Activated CD8-positive, alpha-beta memory T cell treated with anti-CD3 and anti-CD28 coated beads, Interleukin-2, amount 50 U/mL, for 1 hour (primary cell): ENCODE results near the gene MIP.
"Not testable (repeated sequence)": the region's sequence is repeated elsewhere in the genome, so short reads cannot be mapped to it uniquely, and the experiment has no call there.

Source experiments
- DNase-seq: peaks from one replicate; pipeline ENCODE4 v3.0.0-alpha.2; 2020; ENCODE audit errors: extremely low read depth

Gene MIP

GRCh38 chr12:56410768-56411167 lies 43.7 kb downstream of the MIP start:
- no peak for DNase-seq

GRCh38 chr12:56408799-56409417 lies 45.5 kb downstream of the MIP start:
- no peak for DNase-seq

GRCh38 chr12:56404227-56404626 lies 50.2 kb downstream of the MIP start:
- not testable (repeated sequence) for DNase-seq

DNA sequence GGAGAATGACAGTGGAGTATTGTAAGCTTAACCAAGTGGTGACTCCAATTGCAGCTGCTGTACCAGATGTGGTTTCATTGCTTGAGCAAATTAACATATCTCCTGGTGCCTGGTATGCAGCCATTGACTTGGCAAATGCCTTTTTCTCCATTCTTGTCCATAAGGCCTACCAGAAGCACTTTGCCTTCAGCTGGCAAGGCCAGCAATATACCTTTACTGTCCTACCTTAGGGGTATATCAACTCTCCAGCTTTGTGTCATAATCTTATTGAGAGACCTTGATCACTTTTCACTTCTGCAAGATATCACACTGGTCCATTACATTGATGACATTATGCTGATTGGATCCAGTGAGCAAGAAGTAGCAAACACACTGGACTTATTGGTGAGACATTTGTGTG lies 52.8 kb downstream of the MIP start:
- not testable (repeated sequence) for DNase-seq

- not testable (repeated sequence) for DNase-seq
Measured at GRCh38 chr12:56401125-56401524, 53.3 kb downstream of the MIP start.
